BJ (cell line): ENCODE data around the gene HIVEP2. TPM values are rescaled to one million over a fixed set of nuclear protein-coding genes. Genes with fewer than 3 reads are reported as not detected.

ENCODE experiments used
- CTCF ChIA-PET: fragments of 350-600 bp; formaldehyde crosslinking; extraction: SDS; loops from one replicate; lab custom pipeline; 2021; ENCODE audit warnings: antibody characterized with exemption, inconsistent platforms; lab: Yijun Ruan, JAX
- POLR2A ChIA-PET: fragments of 300-600 bp; sonication (Branson Sonifier 250); formaldehyde crosslinking; extraction: SDS; loops from one replicate; lab custom pipeline; 2021; ENCODE audit warnings: antibody characterized with exemption; lab: Charles Lee
- DNase-seq: peaks from one replicate; pipeline ENCODE4 v3.0.0-alpha.2; 2011; ENCODE audit warnings: low read depth
- H3K27me3 ChIP-seq: 2 replicates; pipeline ENCODE4 v1.6.0; 2011; ENCODE audit warnings: low read length; ENCODE audit not compliant: control insufficient read depth, insufficient read depth
- H3K36me3 ChIP-seq: 2 replicates; pipeline ENCODE4 v1.5.1; 2011; ENCODE audit warnings: low read length; ENCODE audit not compliant: control insufficient read depth, insufficient read depth
- H3K4me3 ChIP-seq: 2 replicates; pipeline ENCODE4 v1.5.1; 2011; ENCODE audit warnings: low read depth, mild to moderate bottlenecking, control low read depth, low read length
- CTCF ChIP-seq: IDR thresholded peaks from 2 replicates; pipeline ENCODE4 v1.5.1; 2011; ENCODE audit warnings: low read depth, mild to moderate bottlenecking, control low read depth, inconsistent platforms, low read length, moderate library complexity; ENCODE audit not compliant: insufficient read depth
- polyA plus RNA-seq: library from polyadenylated mRNA; depleted of rRNA; stranded (reverse); fragments of >200 nt; gene quantifications from 2 replicates; pipeline ENCODE4 v1.2.3, GENCODE V29; 2011

The HIVEP2 gene
- polyA plus RNA-seq, 1 experiment = 3.7 TPM

DNA sequence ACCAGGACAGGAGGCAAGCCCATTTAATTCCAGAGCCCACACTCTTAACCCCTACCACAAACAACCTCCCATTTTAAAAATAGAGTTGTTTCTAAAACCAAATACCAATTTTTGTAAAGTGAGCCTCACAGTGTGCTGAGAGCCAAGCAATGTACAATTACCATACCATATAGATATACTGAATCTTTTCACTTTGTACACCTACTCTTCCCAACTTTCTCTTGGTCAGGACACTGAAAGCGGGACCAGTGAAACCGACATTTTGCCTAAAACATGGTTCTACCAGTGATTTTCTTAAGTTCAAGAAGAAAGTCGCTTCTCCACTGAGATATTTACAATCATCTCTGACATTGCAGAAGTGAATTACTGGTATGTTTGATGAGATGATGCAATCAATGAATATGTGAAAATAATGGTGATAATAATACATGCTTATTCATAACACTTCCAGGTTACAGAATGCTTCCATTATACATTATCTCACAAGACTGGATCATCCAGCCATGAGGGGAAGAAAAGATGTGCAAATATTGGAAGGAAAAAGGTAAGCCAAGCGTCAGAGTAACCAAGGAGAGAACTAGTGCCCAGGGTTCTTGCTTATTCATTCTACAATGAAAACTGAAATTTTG is 74.1 kb downstream of the HIVEP2 start:
- no peaks in the 10 kb centered on the region for H3K36me3 ChIP-seq
- DNase-seq = no peak
- H3K4me3 ChIP-seq = no peak overlapping the region
- ChIA-PET POLR2A (no interaction called here), CTCF (no interaction called here)
- no peak for TF ChIP-seq CTCF
- no peaks in the 10 kb centered on the region for H3K27me3 ChIP-seq

DNA sequence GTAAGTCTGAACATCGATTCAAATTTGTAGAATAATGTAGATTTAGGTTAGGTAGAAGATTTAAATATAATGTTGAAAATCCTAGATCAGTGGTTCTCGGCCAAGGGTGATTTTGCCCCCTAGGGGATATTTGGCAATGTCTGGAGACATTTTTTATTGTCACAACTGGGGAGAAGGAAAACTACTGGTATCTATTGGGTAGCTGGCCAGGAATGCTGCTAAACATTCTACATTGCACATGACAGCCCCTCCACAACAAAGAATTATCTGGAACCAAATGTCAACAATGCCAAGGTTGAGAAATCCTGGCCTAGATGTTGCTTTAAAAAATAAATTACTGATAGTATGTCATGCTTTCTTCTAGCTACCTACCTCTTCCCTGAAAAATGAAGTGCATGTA is 76.1 kb downstream of the HIVEP2 start:
- no peak for TF ChIP-seq CTCF
- Histone ChIP-seq H3K36me3 (no peaks in the 10 kb centered on the region), H3K4me3 (no peak overlapping the region), H3K27me3 (no peaks in the 10 kb centered on the region)
- no peak for DNase-seq
- CTCF ChIA-PET = no interaction called here
- POLR2A ChIA-PET = no interaction called here

GRCh38 chr6:142867988-142868812 is 76.8 kb downstream of the HIVEP2 start:
- ChIA-PET POLR2A (no interaction called here), CTCF (no interaction called here)
- no peak for TF ChIP-seq CTCF
- no peaks in the 10 kb centered on the region for H3K36me3 ChIP-seq
- DNase-seq = no peak
- H3K27me3 ChIP-seq = no peaks in the 10 kb centered on the region
- no peak overlapping the region for H3K4me3 ChIP-seq

- Histone ChIP-seq H3K27me3 (no peaks in the 10 kb centered on the region), H3K36me3 (no peaks in the 10 kb centered on the region), H3K4me3 (no peak overlapping the region)
- ChIA-PET CTCF (interaction anchor here (0.6 kb wide), 1 partner anchor 39 kb away, joined by 3 read pairs; no protein-coding TSS in a partner anchor), POLR2A (no interaction called here)
- TF ChIP-seq CTCF = no peak
- no peak for DNase-seq
Measured at GRCh38 chr6:142867355-142867801, 77.6 kb downstream of the HIVEP2 start.

DNA sequence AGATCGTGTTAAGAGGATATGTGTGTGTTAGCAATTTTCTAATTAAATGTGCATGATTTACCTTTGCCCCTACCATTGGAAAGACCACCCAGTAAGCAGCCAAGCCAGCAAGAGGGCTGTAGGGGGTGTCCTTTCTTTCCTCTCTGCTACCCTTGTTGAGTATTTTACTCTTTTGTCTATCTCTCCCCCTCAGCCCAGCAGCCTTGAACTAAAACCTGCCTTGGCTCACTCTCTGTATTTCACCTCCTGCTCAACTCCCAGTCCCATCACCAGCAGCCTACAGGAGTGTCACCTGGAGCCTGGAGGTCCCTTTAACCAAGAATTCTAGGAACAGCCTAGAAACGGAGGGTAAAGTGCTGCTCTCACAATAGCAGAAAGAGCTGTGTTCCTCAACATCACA is 81.0 kb downstream of the HIVEP2 start:
- no peak for DNase-seq
- ChIA-PET CTCF (no interaction called here), POLR2A (no interaction called here)
- Histone ChIP-seq H3K27me3 (no peaks in the 10 kb centered on the region), H3K4me3 (no peak overlapping the region), H3K36me3 (no peaks in the 10 kb centered on the region)
- TF ChIP-seq CTCF = no peak
